Measurements from ENCODE around the gene CELA2A. TPM values are rescaled to one million over a fixed set of nuclear protein-coding genes. Genes with fewer than 3 reads are reported as not detected.
"Not testable (repeated sequence)": the region's sequence is repeated elsewhere in the genome, so short reads cannot be mapped to it uniquely, and the experiment has no call there.

CELA2A gene
- total and polyA plus RNA-seq, 7 donors = 0.10 to 2.1 TPM; not detected in 5

DNA sequence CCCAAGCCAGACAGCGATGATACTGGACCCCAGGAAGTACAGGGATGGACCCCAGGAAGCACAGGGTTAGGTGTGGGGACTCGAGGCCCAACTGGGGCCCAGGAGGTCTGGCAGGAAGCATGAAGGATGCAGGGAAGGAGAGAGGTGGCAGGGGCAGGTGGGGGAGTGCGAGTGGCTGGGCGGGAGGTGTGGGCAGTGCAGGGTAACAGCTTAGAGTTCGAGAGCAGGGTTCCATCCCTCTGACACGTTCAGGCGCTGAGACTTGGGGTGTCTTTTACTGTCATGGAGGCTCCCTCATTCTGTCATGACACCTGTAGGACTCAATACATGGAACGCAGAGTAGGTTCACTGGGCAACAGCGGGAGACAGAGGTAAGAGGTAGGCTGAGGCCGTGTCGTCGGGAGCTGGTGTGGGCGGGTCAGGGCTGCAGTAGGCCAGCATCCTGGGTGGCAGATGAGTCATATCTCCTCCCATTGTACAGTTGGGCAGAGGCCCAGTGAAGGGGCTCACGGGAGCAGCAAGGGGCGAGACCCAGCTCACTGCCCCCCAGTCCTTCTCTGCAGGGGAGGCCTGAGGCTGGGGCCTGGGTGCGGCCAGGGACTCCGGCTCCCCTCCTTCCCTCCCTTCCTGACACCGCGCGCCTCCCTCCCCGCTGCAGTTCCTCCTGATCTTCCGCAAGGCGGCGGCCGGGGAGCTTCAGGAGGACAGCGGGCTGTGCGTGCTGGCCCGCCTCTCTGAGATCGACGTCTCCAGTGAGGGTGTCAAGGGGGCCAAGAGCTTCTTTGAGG, 29.8 kb upstream of the CELA2A start:
- peak in 1 of 4 donors; percentile 18 for ATAC-seq
- H3K27ac ChIP-seq = no peak overlapping the region
- DNase-seq = peak in 1 of 2 donors; percentile 57
- no peak overlapping the region for H3K4me3 ChIP-seq
- no peaks in the 10 kb centered on the region for H3K9me3 ChIP-seq
- no peaks in the 10 kb centered on the region for H3K36me3 ChIP-seq (ENCODE audit: insufficient read depth in 1 of 2, low read depth in 1 of 2)
- no peaks in the 10 kb centered on the region for H3K4me1 ChIP-seq
- TF ChIP-seq, protein P1, sequence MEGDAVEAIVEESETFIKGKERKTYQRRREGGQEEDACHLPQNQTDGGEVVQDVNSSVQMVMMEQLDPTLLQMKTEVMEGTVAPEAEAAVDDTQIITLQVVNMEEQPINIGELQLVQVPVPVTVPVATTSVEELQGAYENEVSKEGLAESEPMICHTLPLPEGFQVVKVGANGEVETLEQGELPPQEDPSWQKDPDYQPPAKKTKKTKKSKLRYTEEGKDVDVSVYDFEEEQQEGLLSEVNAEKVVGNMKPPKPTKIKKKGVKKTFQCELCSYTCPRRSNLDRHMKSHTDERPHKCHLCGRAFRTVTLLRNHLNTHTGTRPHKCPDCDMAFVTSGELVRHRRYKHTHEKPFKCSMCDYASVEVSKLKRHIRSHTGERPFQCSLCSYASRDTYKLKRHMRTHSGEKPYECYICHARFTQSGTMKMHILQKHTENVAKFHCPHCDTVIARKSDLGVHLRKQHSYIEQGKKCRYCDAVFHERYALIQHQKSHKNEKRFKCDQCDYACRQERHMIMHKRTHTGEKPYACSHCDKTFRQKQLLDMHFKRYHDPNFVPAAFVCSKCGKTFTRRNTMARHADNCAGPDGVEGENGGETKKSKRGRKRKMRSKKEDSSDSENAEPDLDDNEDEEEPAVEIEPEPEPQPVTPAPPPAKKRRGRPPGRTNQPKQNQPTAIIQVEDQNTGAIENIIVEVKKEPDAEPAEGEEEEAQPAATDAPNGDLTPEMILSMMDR (IDR thresholded peaks at IDR 0.05) = no peak
- WGBS, 3 donors = 73 to 85% (median 82%) methylated on average over 28 to 30 of the region's 30 CpGs
- peaks cover 0 to 1% (median 0%) of the 10 kb centered on the region in 3 donors for H3K27me3 ChIP-seq (ENCODE audit: insufficient read depth in 3 of 3, low read length in 2 of 3)
- intact Hi-C loops (cut with DNase I) = no loop called here

DNA sequence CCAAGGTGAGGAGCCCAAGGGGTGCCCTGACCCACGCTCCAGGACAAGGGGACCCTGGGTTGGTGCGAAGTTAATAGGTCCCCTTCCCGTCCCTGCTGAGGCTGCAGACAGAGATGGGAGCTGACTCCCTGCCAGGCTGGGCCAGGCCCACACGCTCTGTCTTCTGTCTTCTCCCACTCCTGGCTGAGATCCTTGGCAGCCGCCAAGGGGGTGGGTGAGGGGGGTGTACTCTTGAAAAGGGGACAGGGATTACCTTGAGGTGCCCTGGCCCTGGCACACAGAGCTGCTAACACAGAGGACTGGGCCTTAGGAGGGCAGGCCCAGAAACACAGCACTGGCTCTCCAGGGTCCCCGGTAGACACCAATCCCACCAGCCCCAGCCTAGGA, 29.3 kb upstream of the CELA2A start:
- 86 to 94% (median 88%) methylated on average over 6 of the region's 6 CpGs for WGBS, 3 donors
- TF ChIP-seq, protein P1 (IDR thresholded peaks at IDR 0.05) = no peak
- H3K9me3 ChIP-seq = no peaks in the 10 kb centered on the region
- H3K27ac ChIP-seq = no peak overlapping the region
- H3K27me3 ChIP-seq (ENCODE audit: insufficient read depth in 3 of 3, low read length in 2 of 3) = no peaks in the 10 kb centered on the region
- DNase-seq (peak in 1 of 2 donors; percentile 37), ATAC-seq (no peak)
- intact Hi-C loops (cut with DNase I) = no loop called here
- no peaks in the 10 kb centered on the region for H3K4me1 ChIP-seq
- no peak overlapping the region for H3K4me3 ChIP-seq
- no peaks in the 10 kb centered on the region for H3K36me3 ChIP-seq (ENCODE audit: insufficient read depth in 1 of 2, low read depth in 1 of 2)

DNA sequence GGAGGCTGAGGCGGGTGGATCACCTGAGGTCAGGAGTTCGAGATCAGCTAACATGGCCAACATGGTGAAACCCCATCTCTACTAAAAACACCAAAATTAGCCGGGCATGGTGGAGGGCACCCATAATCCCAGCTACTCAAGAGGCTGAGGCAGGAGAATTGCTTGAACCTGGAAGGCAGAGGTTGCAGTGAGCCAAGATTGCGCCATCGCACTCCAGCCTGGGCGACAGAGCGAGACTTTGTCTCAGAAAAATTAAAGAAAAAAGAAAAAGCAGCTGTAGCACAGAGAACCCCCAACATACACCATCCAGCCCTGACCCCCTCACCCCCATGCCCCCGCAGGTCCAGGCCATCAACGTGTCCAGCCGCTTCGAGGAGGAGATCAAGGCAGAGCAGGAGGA, 28.3 kb upstream of the CELA2A start:
- WGBS, 3 donors = 92 to 95% (median 93%) methylated on average over 7 to 11 of the region's 11 CpGs
- not testable (repeated sequence) for H3K36me3 ChIP-seq (ENCODE audit: insufficient read depth in 1 of 2, low read depth in 1 of 2); H3K4me1 ChIP-seq; ATAC-seq; H3K27me3 ChIP-seq (ENCODE audit: insufficient read depth in 3 of 3, low read length in 2 of 3); H3K27ac ChIP-seq; H3K4me3 ChIP-seq; DNase-seq; H3K9me3 ChIP-seq
- intact Hi-C loops (cut with DNase I) = loop anchor here in 1 of 2 donors (2.0 kb wide), 1 partner anchor 103 kb away; no protein-coding TSS in a partner anchor

DNA sequence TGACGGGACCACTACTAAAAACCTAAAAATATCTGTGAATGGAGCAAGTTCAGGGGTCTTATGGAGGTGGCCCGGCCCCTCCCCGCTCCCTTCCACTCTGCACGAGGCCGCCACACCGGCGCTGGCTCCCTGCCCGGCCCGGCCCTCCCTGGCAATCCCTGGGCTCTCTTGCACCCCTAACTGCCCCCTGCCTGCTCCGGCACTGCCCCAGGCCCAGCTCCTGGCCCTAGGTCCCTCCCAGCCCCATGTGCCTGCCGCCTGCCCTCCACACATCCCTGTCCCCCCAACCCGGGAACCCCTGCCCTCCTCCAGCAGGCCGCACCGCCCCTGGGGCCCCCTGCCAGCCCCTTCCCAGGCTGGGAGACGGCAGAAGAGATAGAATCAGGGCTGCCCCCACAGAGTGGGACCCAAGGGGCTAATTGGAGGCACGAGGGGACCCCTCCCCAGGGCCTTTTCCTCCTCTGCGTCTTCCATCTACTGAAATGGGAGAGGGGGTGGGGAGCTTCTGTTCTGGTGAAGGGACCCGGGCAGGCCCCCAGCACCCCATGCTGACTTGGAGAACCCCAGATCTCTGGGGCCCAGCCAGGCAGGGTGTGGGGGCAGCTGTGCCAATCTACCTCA, 27.6 kb upstream of the CELA2A start:
- no peaks in the 10 kb centered on the region for H3K4me1 ChIP-seq
- no peaks in the 10 kb centered on the region for H3K36me3 ChIP-seq (ENCODE audit: insufficient read depth in 1 of 2, low read depth in 1 of 2)
- WGBS, 3 donors = 86 to 94% (median 90%) methylated on average over 13 to 18 of the region's 18 CpGs
- H3K9me3 ChIP-seq = no peaks in the 10 kb centered on the region
- intact Hi-C loops (cut with DNase I) = loop anchor here in 1 of 2 donors (2.0 kb wide), 1 partner anchor 104 kb away; no protein-coding TSS in a partner anchor
- no peaks in the 10 kb centered on the region for H3K27me3 ChIP-seq (ENCODE audit: insufficient read depth in 3 of 3, low read length in 2 of 3)
- H3K4me3 ChIP-seq = no peak overlapping the region
- TF ChIP-seq, protein P1 (IDR thresholded peaks at IDR 0.05) = no peak
- no peak for ATAC-seq
- no peak overlapping the region for H3K27ac ChIP-seq
- no peak for DNase-seq

DNA sequence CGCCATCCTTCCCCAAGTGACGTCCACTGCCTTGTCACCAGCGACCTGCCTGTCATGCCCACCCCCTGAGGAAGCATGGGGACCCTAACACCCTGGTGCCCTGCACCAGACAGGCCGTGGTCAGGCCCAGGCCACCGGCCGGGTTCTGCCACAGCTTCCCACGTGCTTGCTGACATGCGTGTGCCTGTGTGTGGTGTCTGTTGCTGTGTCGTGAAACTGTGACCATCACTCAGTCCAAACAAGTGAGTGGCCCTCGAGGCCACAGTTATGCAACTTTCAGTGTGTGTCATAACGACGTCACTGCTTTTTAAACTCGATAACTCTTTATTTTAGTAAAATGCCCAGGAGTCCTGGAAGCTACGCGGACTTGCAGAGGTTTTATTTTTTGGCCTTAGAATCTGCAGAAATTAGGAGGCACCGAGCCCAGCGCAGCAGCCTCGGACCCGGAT, 26.8 kb upstream of the CELA2A start:
- H3K27ac ChIP-seq = no peak overlapping the region
- 86 to 89% (median 86%) methylated on average over 19 of the region's 19 CpGs for WGBS, 3 donors
- H3K36me3 ChIP-seq (ENCODE audit: insufficient read depth in 1 of 2, low read depth in 1 of 2) = no peaks in the 10 kb centered on the region
- no peak overlapping the region for H3K4me3 ChIP-seq
- TF ChIP-seq, protein P1 (IDR thresholded peaks at IDR 0.05) = no peak
- DNase-seq = no peak
- H3K27me3 ChIP-seq (ENCODE audit: insufficient read depth in 3 of 3, low read length in 2 of 3) = no peaks in the 10 kb centered on the region
- no peaks in the 10 kb centered on the region for H3K9me3 ChIP-seq
- intact Hi-C loops (cut with DNase I) = loop anchor here (2.0 to 10.0 kb wide), 2 partner anchors 105 to 305 kb away; no protein-coding TSS in a partner anchor
- ATAC-seq = no peak
- no peaks in the 10 kb centered on the region for H3K4me1 ChIP-seq
